ENCODE data around the gene EGFLAM.

Gene EGFLAM

GRCh38 chr5:38452201-38452600 is 193.8 kb downstream of the EGFLAM start:
- DNase-seq, result no peak

GRCh38 chr5:38453506-38453905 is 195.1 kb downstream of the EGFLAM start:
- DNase-seq, result no peak

- DNase-seq, result no peak
These were observed 195.6 kb downstream of the EGFLAM start for GRCh38 chr5:38453921-38454320.

- DNase-seq, result no peak
These were observed 197.5 kb downstream of the EGFLAM start for GRCh38 chr5:38455796-38456330.

- peak; percentile 81 for DNase-seq
These were observed 198.5 kb downstream of the EGFLAM start for GRCh38 chr5:38456657-38457399.

- no peak for DNase-seq
These were observed 199.8 kb downstream of the EGFLAM start for GRCh38 chr5:38458174-38458573.

GRCh38 chr5:38462976-38463633 is 204.7 kb downstream of the EGFLAM start:
- no peak for DNase-seq

GRCh38 chr5:38463634-38464521 is 205.5 kb downstream of the EGFLAM start:
- no peak for DNase-seq

GRCh38 chr5:38465061-38465460 is 206.7 kb downstream of the EGFLAM start:
- no peak for DNase-seq

- no peak for DNase-seq
These were observed 207.5 kb downstream of the EGFLAM start for GRCh38 chr5:38465702-38466423.

GRCh38 chr5:38466424-38467189 is 208.2 kb downstream of the EGFLAM start:
- DNase-seq, result no peak

- no peak for DNase-seq
These were observed 209.1 kb downstream of the EGFLAM start for GRCh38 chr5:38467353-38468040.

GRCh38 chr5:38468202-38468673 is 209.9 kb downstream of the EGFLAM start:
- no peak for DNase-seq

- DNase-seq, result no peak
These were observed 210.8 kb downstream of the EGFLAM start for GRCh38 chr5:38468978-38469706.

GRCh38 chr5:38469707-38470267 is 211.4 kb downstream of the EGFLAM start:
- no peak for DNase-seq

GRCh38 chr5:38471709-38472108 is 213.3 kb downstream of the EGFLAM start:
- DNase-seq, result no peak

- no peak for DNase-seq
These were observed 214.2 kb downstream of the EGFLAM start for GRCh38 chr5:38472541-38472940.

GRCh38 chr5:38473008-38473407 is 214.6 kb downstream of the EGFLAM start:
- DNase-seq, result peak; percentile 84

- DNase-seq, result no peak
These were observed 219.8 kb downstream of the EGFLAM start for GRCh38 chr5:38478166-38478565.

GRCh38 chr5:38478878-38479277 is 220.5 kb downstream of the EGFLAM start:
- no peak for DNase-seq
